HepG2 (cell line): ENCODE results near the gene NECTIN2. TPM values are rescaled to one million over a fixed set of nuclear protein-coding genes. Genes with fewer than 3 reads are reported as not detected.

Source experiments
- AHR ChIP-seq: IDR thresholded peaks from 2 replicates; pipeline ENCODE4 v1.6.1; 2018; ENCODE audit warnings: missing genetic modification reagents, missing compliant biosample characterization
- ARHGAP35 ChIP-seq: sonication (generic); formaldehyde crosslinking; IDR thresholded peaks from 2 replicates; pipeline ENCODE4 v1.9.0; 2022; ENCODE audit warnings: mild to moderate bottlenecking, inconsistent platforms, moderate library complexity, missing genetic modification reagents, borderline replicate concordance
- BCL3 ChIP-seq: sonication (generic); formaldehyde crosslinking; IDR thresholded peaks from 2 replicates; pipeline ENCODE4 v1.5.1; 2020; ENCODE audit warnings: mild to moderate bottlenecking, missing genetic modification reagents, moderate library complexity
- GLMP ChIP-seq: sonication (generic); formaldehyde crosslinking; IDR thresholded peaks from 2 replicates; pipeline ENCODE4 v1.9.0; 2021; ENCODE audit warnings: missing genetic modification reagents, mild to moderate bottlenecking, borderline replicate concordance
- GMEB1 ChIP-seq: sonication (generic); formaldehyde crosslinking; IDR thresholded peaks from 2 replicates; pipeline ENCODE4 v1.5.1; 2020; ENCODE audit warnings: missing genetic modification reagents, mild to moderate bottlenecking, borderline replicate concordance
- KLF11 ChIP-seq: IDR thresholded peaks from 2 replicates; pipeline ENCODE4 v1.6.1; 2016; ENCODE audit warnings: missing compliant biosample characterization
- KMT2B ChIP-seq: IDR thresholded peaks from 2 replicates; pipeline ENCODE4 v1.6.1; 2016; ENCODE audit warnings: missing genetic modification reagents, missing compliant biosample characterization
- NFATC3 ChIP-seq: sonication (generic); formaldehyde crosslinking; IDR thresholded peaks from 2 replicates; pipeline ENCODE4 v1.5.1; 2020; ENCODE audit warnings: mild to moderate bottlenecking, missing genetic modification reagents
- PHB2 ChIP-seq: fragments of 450-650 bp; IDR thresholded peaks from 2 replicates; pipeline ENCODE4 v1.6.1; 2018; ENCODE audit not compliant: partially characterized antibody
- PHF21A ChIP-seq: sonication (generic); formaldehyde crosslinking; IDR thresholded peaks from 2 replicates; pipeline ENCODE4 v1.5.0; 2020; ENCODE audit warnings: mild to moderate bottlenecking, missing genetic modification reagents
- POLR2G ChIP-seq: fragments of 200-400 bp; formaldehyde crosslinking; IDR thresholded peaks from 2 replicates; pipeline ENCODE4 v1.6.1; 2018; ENCODE audit warnings: mild to moderate bottlenecking, low read depth, low read length, moderate library complexity
- REL ChIP-seq: sonication (generic); formaldehyde crosslinking; conservative IDR thresholded peaks from 2 replicates; pipeline ENCODE4 v1.8.0; 2022; ENCODE audit warnings: mild to moderate bottlenecking, missing genetic modification reagents, moderate library complexity
- SOX13 ChIP-seq, 3 experiments: fragments of 450-650 bp in 1 of 3; sonication (generic) in 1 of 3; formaldehyde crosslinking in 1 of 3; IDR thresholded peaks in 2 of 3; conservative IDR thresholded peaks in 1 of 3; 2 replicates each; pipeline versions ENCODE4 v1.5.0 to v1.6.1; 2016 to 2020; ENCODE audit warnings: antibody characterized with exemption in 1 of 3, mild to moderate bottlenecking in 1 of 3, missing compliant biosample characterization in 1 of 3, missing genetic modification reagents in 1 of 3, moderate library complexity in 1 of 3
- SP4 ChIP-seq: sonication (generic); formaldehyde crosslinking; IDR thresholded peaks from 2 replicates; pipeline ENCODE4 v1.8.1; 2023; ENCODE audit warnings: mild to moderate bottlenecking, missing genetic modification reagents
- TCF12 ChIP-seq, 2 experiments: fragments of 450-650 bp in 1 of 2; sonication (generic) in 1 of 2; formaldehyde crosslinking in 1 of 2; IDR thresholded peaks; 2 replicates each; pipeline versions ENCODE4 v1.6.1 to v1.8.0; 2017 to 2022; ENCODE audit warnings: antibody characterized with exemption in 1 of 2, mild to moderate bottlenecking in 1 of 2, missing genetic modification reagents in 1 of 2, moderate library complexity in 1 of 2
- TERF1 ChIP-seq: sonication (generic); formaldehyde crosslinking; IDR thresholded peaks from 2 replicates; pipeline ENCODE4 v1.8.0; 2022; ENCODE audit warnings: mild to moderate bottlenecking, missing genetic modification reagents, moderate library complexity
- TRIM24 ChIP-seq: sonication (generic); formaldehyde crosslinking; IDR thresholded peaks from 2 replicates; pipeline ENCODE4 v1.8.0; 2022; ENCODE audit warnings: mild to moderate bottlenecking, missing genetic modification reagents
- ZBTB7B ChIP-seq: sonication (generic); formaldehyde crosslinking; IDR thresholded peaks from 2 replicates; pipeline ENCODE4 v1.4.0; 2020; ENCODE audit warnings: missing genetic modification reagents
- ZNF101 ChIP-seq: sonication (generic); formaldehyde crosslinking; IDR thresholded peaks from 2 replicates; pipeline ENCODE4 v1.4.0; 2020; ENCODE audit warnings: mild to moderate bottlenecking, low read depth, missing genetic modification reagents, borderline replicate concordance
- ZNF263 ChIP-seq: sonication (generic); formaldehyde crosslinking; IDR thresholded peaks from 2 replicates; pipeline ENCODE4 v1.4.0; 2020; ENCODE audit warnings: missing genetic modification reagents
- ZNF333 ChIP-seq: sonication (generic); formaldehyde crosslinking; IDR thresholded peaks from 2 replicates; pipeline ENCODE4 v1.4.0; 2020; ENCODE audit warnings: mild to moderate bottlenecking, missing genetic modification reagents, borderline replicate concordance
- ZNF670 ChIP-seq: sonication (generic); formaldehyde crosslinking; IDR thresholded peaks from 2 replicates; pipeline ENCODE4 v1.8.0; 2022; ENCODE audit warnings: mild to moderate bottlenecking, missing genetic modification reagents, borderline replicate concordance
- ZNF775 ChIP-seq: sonication (generic); formaldehyde crosslinking; IDR thresholded peaks from 2 replicates; pipeline ENCODE4 v1.4.0; 2020; ENCODE audit warnings: missing genetic modification reagents, mild to moderate bottlenecking, moderate library complexity, borderline replicate concordance
- ZNF839 ChIP-seq: sonication (generic); formaldehyde crosslinking; IDR thresholded peaks from 2 replicates; pipeline ENCODE4 v1.4.0; 2020; ENCODE audit warnings: missing genetic modification reagents, mild to moderate bottlenecking, borderline replicate concordance
- polyA plus RNA-seq, 8 experiments: library from polyadenylated mRNA; depleted of rRNA in 3 of 8; stranded (reverse) in 7 of 8; unstranded in 1 of 8; fragments of >200 nt; fragmentation: Illumina TruSeq in 4 of 8; extraction: Trizol in 4 of 8; gene quantifications; 2 replicates each; pipeline versions ENCODE4 v1.2.1 to v1.2.3, GENCODE V29; 2011 to 2016; ENCODE audit warnings: low read depth in 4 of 8, missing spikeins in 1 of 8, mixed read lengths in 1 of 8; ENCODE audit not compliant: insufficient read depth in 1 of 8
- total RNA-seq, 5 experiments: library from RNA; depleted of rRNA; stranded (reverse); fragments of >200 nt; fragmentation: Illumina TruSeq; extraction: Trizol; gene quantifications; 2 replicates each; pipeline ENCODE4 v1.2.3, GENCODE V29; 2016; ENCODE audit warnings: low read depth in 1 of 5

NECTIN2 gene
- total and polyA plus RNA-seq, 2 of the 13 experiments (the other 11 are each of a cell fraction or from before 2014, with no cell fraction given): 75.4 to 114 TPM

- no peak for TF ChIP-seq ZNF101 (CRISPR knock-in tag)
- no peak for TF ChIP-seq KMT2B
- TF ChIP-seq GMEB1 (CRISPR knock-in tag): no peak
- TF ChIP-seq TERF1 (CRISPR knock-in tag): no peak
- TF ChIP-seq ZNF839 (CRISPR knock-in tag): no peak
- TF ChIP-seq REL (CRISPR knock-in tag): no peak
- TF ChIP-seq POLR2G: peak; percentile 95
- TF ChIP-seq ZNF333: no peak
- TF ChIP-seq PHF21A (CRISPR knock-in tag): peak; percentile 28; the same call in 1 of the 2 replicates
- no peak; the same call in 1 of the 2 replicates for TF ChIP-seq ZNF775 (CRISPR knock-in tag)
- TF ChIP-seq NFATC3 (CRISPR knock-in tag): no peak
- peak; percentile 58; the same call in 1 of the 2 replicates for TF ChIP-seq SP4
- no peak for TF ChIP-seq SOX13 (IDR thresholded peaks at IDR 0.05)
- peak in 1 of 2 experiments; percentile 16; a peak in 1 of 4 replicates for TF ChIP-seq SOX13 (CRISPR knock-in tag; conservative IDR thresholded peaks at IDR 0.05 in 1 of 2, IDR thresholded peaks at IDR 0.05 in 1 of 2)
- TF ChIP-seq TRIM24 (CRISPR knock-in tag): no peak
- no peak for TF ChIP-seq AHR (CRISPR knock-in tag)
- TF ChIP-seq PHB2: no peak
- TF ChIP-seq KLF11 (CRISPR knock-in tag): no peak
- TF ChIP-seq TCF12 (IDR thresholded peaks at IDR 0.05): no peak
- no peak for TF ChIP-seq TCF12 (CRISPR knock-in tag; IDR thresholded peaks at IDR 0.05)
- TF ChIP-seq GLMP (CRISPR knock-in tag): no peak
- peak; percentile 68 for TF ChIP-seq ZBTB7B (CRISPR knock-in tag)
- TF ChIP-seq BCL3 (CRISPR knock-in tag): no peak
- TF ChIP-seq ZNF670: no peak
- peak; percentile 78; the same call in 1 of the 2 replicates for TF ChIP-seq ZNF263 (CRISPR knock-in tag)
- TF ChIP-seq ARHGAP35 (CRISPR knock-in tag): no peak
These were observed 59.5 kb downstream of the NECTIN2 start, which contains the start of gene APOE (continued) for GRCh38 chr19:44905437-44906160.
